NCI-H1417 (cell line): Measurements from ENCODE around the gene CSRP3.
A peak's percentile ranks its signal among the peaks of the same experiment; 100 is the strongest.

Experiments
- DNase-seq, 3 experiments: peaks; one replicate each; lab custom pipeline; 2025; lab: John Stamatoyannopoulos, UW

CSRP3 gene

GRCh38 chr11:19225581-19225980 lies 23.8 kb upstream of the CSRP3 start:
- DNase-seq = peak in 1 of 3 experiments; percentile 91

GRCh38 chr11:19225123-19225522 lies 23.3 kb upstream of the CSRP3 start:
- no peak for DNase-seq

- DNase-seq = no peak
These were observed 19.3 kb upstream of the CSRP3 start for GRCh38 chr11:19220903-19221724.

GRCh38 chr11:19218786-19219460 lies 17.1 kb upstream of the CSRP3 start:
- peak in 1 of 3 experiments; percentile 81 for DNase-seq

- peak in 1 of 3 experiments; percentile 37 for DNase-seq
These were observed 16.4 kb upstream of the CSRP3 start for GRCh38 chr11:19218216-19218615.

DNA sequence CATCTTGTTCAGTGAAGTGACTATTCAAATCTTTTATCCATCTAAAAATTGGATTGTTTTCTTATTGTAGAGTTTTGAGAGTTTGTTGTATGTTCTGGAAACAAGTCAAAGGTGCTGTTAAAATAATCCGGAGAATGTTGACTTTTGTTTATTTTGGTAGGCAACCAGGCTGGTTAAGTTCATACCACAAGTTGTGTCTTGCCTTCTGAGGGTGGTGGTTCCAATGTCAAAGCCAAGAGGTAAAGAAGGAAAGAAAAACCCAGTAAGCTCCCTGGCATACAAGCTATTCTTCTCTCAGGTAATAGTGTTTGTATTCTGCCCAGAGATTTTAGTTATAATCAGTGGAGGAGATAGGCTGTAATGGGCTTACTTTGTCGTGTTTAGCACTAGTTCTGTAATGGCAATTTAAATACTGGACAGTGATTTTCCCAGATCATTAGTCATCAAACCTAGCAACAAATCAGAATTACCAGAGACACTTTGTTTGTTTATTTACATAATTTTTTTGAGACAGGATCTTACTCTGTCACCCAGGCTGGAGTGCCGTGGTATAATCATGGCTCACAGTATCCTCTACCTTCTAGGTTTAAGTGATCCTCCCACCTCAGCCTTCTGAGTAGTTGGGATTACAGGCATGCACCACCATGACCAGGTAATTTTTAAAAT lies 15.1 kb upstream of the CSRP3 start:
- no peak for DNase-seq

- no peak for DNase-seq
These were observed 14.2 kb upstream of the CSRP3 start for GRCh38 chr11:19216021-19216420.

GRCh38 chr11:19209617-19210370 lies 8.0 kb upstream of the CSRP3 start:
- DNase-seq = no peak

- peak in 1 of 3 experiments; percentile 42 for DNase-seq
These were observed 7.3 kb upstream of the CSRP3 start for GRCh38 chr11:19208959-19209546.

GRCh38 chr11:19208181-19208580 lies 6.4 kb upstream of the CSRP3 start:
- no peak for DNase-seq

- no peak for DNase-seq
These were observed 3.1 kb upstream of the CSRP3 start for GRCh38 chr11:19204836-19205235.

GRCh38 chr11:19200410-19201201 lies 1.2 kb downstream of the CSRP3 start:
- no peak for DNase-seq

DNA sequence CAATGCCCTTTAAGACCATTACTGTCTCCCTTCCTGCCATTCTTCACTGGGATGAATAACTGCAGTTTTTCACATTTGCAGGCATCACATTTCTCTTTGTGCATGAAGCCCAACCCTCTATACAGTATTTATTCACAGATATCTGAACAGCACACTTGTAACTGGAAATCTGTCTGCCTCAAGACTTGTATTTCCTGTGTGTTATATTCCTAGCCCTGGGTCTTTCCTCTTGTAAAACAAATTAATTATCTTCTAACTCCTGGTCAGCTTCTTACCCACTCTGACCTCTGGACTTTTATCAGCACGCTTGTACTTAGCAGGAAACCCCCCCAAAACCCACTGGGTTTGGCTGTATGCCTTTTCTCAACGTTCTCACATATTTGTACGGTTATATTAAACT lies 2.0 kb downstream of the CSRP3 start:
- no peak for DNase-seq

- no peak for DNase-seq
These were observed 2.7 kb downstream of the CSRP3 start for GRCh38 chr11:19199048-19199447.

DNA sequence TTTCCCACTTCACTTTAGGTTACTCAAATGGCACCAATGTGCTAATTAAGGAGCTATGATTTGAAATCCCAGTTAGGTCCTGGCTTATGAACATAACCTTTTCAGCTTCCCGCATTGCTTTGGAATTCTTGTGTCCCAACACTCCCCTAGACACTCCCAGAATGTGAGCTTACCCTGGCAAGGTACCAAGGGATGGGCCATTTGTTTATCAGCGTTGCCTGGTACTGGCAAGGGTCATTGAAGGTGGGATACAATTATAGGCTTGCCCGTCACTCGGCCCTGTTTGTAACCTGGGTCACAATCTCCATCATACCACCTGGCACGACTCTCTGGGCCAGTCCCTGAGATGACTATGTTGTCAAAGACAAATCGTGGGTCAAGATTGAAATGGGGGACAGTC lies 5.4 kb downstream of the CSRP3 start:
- DNase-seq = no peak

- DNase-seq = no peak
These were observed 7.0 kb downstream of the CSRP3 start for GRCh38 chr11:19194620-19195308.

- no peak for DNase-seq
These were observed 7.9 kb downstream of the CSRP3 start for GRCh38 chr11:19193916-19194315.

- no peak for DNase-seq
These were observed 10.1 kb downstream of the CSRP3 start for GRCh38 chr11:19191530-19192169.

DNA sequence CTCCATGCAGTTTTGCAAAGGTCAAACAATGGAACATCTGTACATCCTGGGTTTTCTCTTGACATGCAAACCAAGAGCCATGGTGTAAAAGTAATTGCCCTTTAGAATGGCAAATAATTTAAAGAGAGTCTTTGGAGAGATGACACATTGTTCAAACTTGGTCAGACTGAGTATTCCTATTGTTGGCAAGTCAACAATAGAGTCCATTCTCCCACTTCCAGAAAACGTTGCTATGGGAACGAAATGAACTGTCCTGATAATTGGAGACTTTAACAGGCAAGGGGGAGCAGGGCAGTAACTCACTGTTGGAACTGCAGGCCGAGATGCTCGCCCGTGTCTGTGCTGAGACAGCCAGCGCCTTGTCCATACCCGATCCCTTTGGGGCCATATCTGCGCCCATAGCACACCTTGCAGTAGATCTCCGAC lies 13.9 kb downstream of the CSRP3 start:
- peak in 1 of 3 experiments; percentile 47 for DNase-seq
